K562 (cell line): ENCODE measurements around the gene VPS16. TPM values are rescaled to one million over a fixed set of nuclear protein-coding genes. Genes with fewer than 3 reads are reported as not detected.

Source experiments
- ARNT ChIP-seq, 2 experiments: fragments of 450-650 bp; IDR thresholded peaks; 2 replicates each; pipeline ENCODE4 v1.6.1; 2016; ENCODE audit warnings: mild to moderate bottlenecking in 1 of 2
- ATF7 ChIP-seq: fragments of 450-650 bp; IDR thresholded peaks from 2 replicates; pipeline ENCODE4 v1.7.1; 2014; ENCODE audit warnings: mild to moderate bottlenecking, moderate library complexity
- EGR1 ChIP-seq: fragments of 450-650 bp; conservative IDR thresholded peaks from 2 replicates; pipeline ENCODE4 v1.6.1; 2017; ENCODE audit warnings: mild to moderate bottlenecking
- ELF2 ChIP-seq: fragments of 250-450 bp; sonication (Bioruptor Pico); IDR thresholded peaks from 2 replicates; pipeline ENCODE4 v1.5.0; 2021; ENCODE audit warnings: mild to moderate bottlenecking
- FOXK1 ChIP-seq: sonication (generic); formaldehyde crosslinking; IDR thresholded peaks from 2 replicates; pipeline ENCODE4 v1.8.0; 2022; ENCODE audit warnings: missing genetic modification reagents, mild to moderate bottlenecking, borderline replicate concordance
- GABPA ChIP-seq: fragments of 200-800 bp; sonication (Bioruptor generic); conservative IDR thresholded peaks from 2 replicates; pipeline ENCODE4 v1.6.1; 2016; ENCODE audit warnings: low read depth, missing genetic modification characterization, missing compliant biosample characterization
- GABPB1 ChIP-seq: sonication (generic); formaldehyde crosslinking; IDR thresholded peaks from 2 replicates; pipeline ENCODE4 v1.8.0; 2022; ENCODE audit warnings: mild to moderate bottlenecking, missing genetic modification reagents
- HDAC8 ChIP-seq: fragments of 450-650 bp; IDR thresholded peaks from 2 replicates; pipeline ENCODE4 v1.6.1; 2016; ENCODE audit warnings: mild to moderate bottlenecking, missing genetic modification characterization, moderate library complexity, missing compliant biosample characterization
- HMG20A ChIP-seq: fragments of 450-650 bp; formaldehyde crosslinking; conservative IDR thresholded peaks from 2 replicates; pipeline ENCODE4 v1.4.0; 2020; ENCODE audit warnings: mild to moderate bottlenecking, mixed read lengths
- NONO ChIP-seq, 2 experiments: fragments of 200-400 bp in 1 of 2; fragments of 450-650 bp in 1 of 2; formaldehyde crosslinking in 1 of 2; IDR thresholded peaks; 2 replicates each; pipeline ENCODE4 v1.6.1; 2017; ENCODE audit warnings: low read depth in 2 of 2, mild to moderate bottlenecking in 2 of 2, moderate library complexity in 2 of 2, low read length in 1 of 2
- PURB ChIP-seq: sonication (generic); formaldehyde crosslinking; IDR thresholded peaks from 2 replicates; pipeline ENCODE4 v1.9.0; 2021; ENCODE audit warnings: low read depth, mild to moderate bottlenecking, missing genetic modification reagents
- RBFOX2 ChIP-seq: fragments of 200-400 bp; formaldehyde crosslinking; IDR thresholded peaks from 2 replicates; pipeline ENCODE4 v1.6.1; 2017; ENCODE audit warnings: low read depth, mild to moderate bottlenecking, low read length, moderate library complexity
- SMAD1 ChIP-seq: fragments of 150-350 bp; IDR thresholded peaks from 2 replicates; pipeline ENCODE4 v1.6.1; 2014; ENCODE audit warnings: low read length, low read depth; ENCODE audit not compliant: partially characterized antibody
- TBP ChIP-seq: optimal IDR thresholded peaks from 2 replicates; pipeline ENCODE3; 2011; ENCODE audit warnings: low read depth, low read length, improper control_type of control experiment
- ZBTB7A ChIP-seq: IDR thresholded peaks from 2 replicates; pipeline ENCODE4 v1.6.1; 2011; ENCODE audit warnings: low read depth, mild to moderate bottlenecking, low read length, moderate library complexity, borderline replicate concordance; ENCODE audit not compliant: control insufficient read depth
- ZNF41 ChIP-seq: fragments of 250-450 bp; sonication (Bioruptor Pico); conservative IDR thresholded peaks from 2 replicates; pipeline ENCODE4 v1.4.0; 2020; ENCODE audit warnings: mild to moderate bottlenecking
- ZNF583 ChIP-seq: fragments of 250-450 bp; sonication (Bioruptor Pico); IDR thresholded peaks from 2 replicates; pipeline ENCODE4 v1.4.0; 2020
- ZNF830 ChIP-seq: fragments of 250-450 bp; sonication (Bioruptor Pico); IDR thresholded peaks from 2 replicates; pipeline ENCODE4 v1.5.0; 2021; ENCODE audit warnings: mild to moderate bottlenecking
- polyA plus RNA-seq, 8 experiments: library from polyadenylated mRNA; depleted of rRNA in 4 of 8; stranded (reverse) in 5 of 8; unstranded in 3 of 8; fragments of >200 nt; fragmentation: Nextera tagmentation in 2 of 8; fragmentation: Illumina TruSeq in 1 of 8; extraction: Ambion mirVana in 2 of 8; extraction: Trizol in 1 of 8; gene quantifications; 2 replicates each; pipeline versions ENCODE4 v1.2.1 to v1.2.3, GENCODE V29; 2011 to 2014; ENCODE audit warnings: inconsistent platforms in 1 of 8, missing spikeins in 1 of 8
- total RNA-seq, 7 experiments: library from RNA; depleted of rRNA in 6 of 7; stranded (reverse); fragments of >200 nt in 6 of 7; fragmentation: Illumina TruSeq in 2 of 7; extraction: Trizol in 2 of 7; gene quantifications; 2 replicates each; pipeline versions ENCODE4 v1.2.1 to v1.2.3, GENCODE V29; 2011 to 2021; ENCODE audit warnings: low replicate concordance in 1 of 7
- TF ChIP-seq, protein P1 (sequence below): sonication (generic); formaldehyde crosslinking; IDR thresholded peaks from 2 replicates; pipeline ENCODE4 v1.8.0; 2022; ENCODE audit warnings: missing genetic modification reagents, mild to moderate bottlenecking, moderate library complexity, borderline replicate concordance
- TF ChIP-seq, protein P2 (sequence below): IDR thresholded peaks from 2 replicates; pipeline ENCODE4 v1.6.1; 2012; ENCODE audit warnings: low read depth, low read length, improper control_type of control experiment, borderline replicate concordance
- TF ChIP-seq, protein P3 (sequence below): sonication (generic); formaldehyde crosslinking; IDR thresholded peaks from 2 replicates; pipeline ENCODE4 v1.8.0; 2022; ENCODE audit warnings: mild to moderate bottlenecking, missing genetic modification reagents, borderline replicate concordance
- TF ChIP-seq, protein P4 (sequence below): fragments of 450-650 bp; IDR thresholded peaks from 2 replicates; pipeline ENCODE4 v1.6.1; 2016; ENCODE audit warnings: low read depth, mild to moderate bottlenecking, moderate library complexity

The VPS16 gene
- total and polyA plus RNA-seq, 9 of the 15 experiments (the other 6 are each of a cell fraction or from before 2014, with no cell fraction given), result 6.8 to 24.7 (median 14.0) TPM

DNA sequence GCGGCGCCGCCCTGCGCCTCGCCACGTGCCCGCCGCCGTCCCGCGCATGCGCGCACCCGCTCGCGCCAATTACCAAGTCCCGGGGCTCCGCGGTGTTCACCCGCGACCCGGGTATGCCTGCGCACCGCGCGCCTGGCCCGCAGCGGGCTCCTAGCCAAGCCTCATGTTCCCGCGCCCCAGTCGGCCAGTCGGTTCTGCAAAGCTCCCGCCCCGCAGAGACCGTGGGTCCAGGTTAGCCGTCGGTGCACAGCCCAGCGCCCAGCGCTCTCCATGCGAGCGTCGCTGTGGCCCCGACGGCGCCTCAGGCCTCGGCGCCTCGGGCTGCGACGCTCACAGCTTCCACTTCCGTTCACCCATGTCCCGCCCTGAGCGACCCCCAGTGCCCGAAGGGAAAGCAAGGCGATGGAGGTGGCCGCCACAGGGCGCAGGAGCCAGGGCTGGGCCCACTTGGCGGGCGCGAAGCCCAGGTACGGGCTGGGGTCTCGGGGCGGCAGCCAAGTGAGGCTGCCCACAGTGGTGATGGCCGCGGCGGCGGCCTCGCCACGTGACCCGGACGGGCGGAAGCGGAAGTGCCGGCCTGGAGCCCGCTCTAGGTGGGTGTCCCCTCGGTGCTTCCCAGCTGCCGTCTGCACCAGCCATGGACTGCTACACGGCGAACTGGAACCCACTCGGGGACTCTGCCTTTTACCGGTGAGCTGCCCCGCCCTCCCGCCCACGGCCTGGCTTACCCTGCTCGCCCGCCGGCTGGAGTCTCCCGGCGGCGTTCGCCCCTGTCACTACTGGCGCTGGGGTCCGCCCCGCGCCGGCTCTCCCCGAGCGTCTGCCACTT lies at the start of gene VPS16, which contains the start of gene PCED1A (continued):
- no peak for TF ChIP-seq ARNT (IDR thresholded peaks at IDR 0.05)
- TF ChIP-seq, protein P1, sequence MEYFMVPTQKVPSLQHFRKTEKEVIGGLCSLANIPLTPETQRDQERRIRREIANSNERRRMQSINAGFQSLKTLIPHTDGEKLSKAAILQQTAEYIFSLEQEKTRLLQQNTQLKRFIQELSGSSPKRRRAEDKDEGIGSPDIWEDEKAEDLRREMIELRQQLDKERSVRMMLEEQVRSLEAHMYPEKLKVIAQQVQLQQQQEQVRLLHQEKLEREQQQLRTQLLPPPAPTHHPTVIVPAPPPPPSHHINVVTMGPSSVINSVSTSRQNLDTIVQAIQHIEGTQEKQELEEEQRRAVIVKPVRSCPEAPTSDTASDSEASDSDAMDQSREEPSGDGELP (CRISPR knock-in tag), result peak; percentile 84; the same call in 1 of the 2 replicates
- no peak for TF ChIP-seq PURB (CRISPR knock-in tag)
- TF ChIP-seq, protein P2, sequence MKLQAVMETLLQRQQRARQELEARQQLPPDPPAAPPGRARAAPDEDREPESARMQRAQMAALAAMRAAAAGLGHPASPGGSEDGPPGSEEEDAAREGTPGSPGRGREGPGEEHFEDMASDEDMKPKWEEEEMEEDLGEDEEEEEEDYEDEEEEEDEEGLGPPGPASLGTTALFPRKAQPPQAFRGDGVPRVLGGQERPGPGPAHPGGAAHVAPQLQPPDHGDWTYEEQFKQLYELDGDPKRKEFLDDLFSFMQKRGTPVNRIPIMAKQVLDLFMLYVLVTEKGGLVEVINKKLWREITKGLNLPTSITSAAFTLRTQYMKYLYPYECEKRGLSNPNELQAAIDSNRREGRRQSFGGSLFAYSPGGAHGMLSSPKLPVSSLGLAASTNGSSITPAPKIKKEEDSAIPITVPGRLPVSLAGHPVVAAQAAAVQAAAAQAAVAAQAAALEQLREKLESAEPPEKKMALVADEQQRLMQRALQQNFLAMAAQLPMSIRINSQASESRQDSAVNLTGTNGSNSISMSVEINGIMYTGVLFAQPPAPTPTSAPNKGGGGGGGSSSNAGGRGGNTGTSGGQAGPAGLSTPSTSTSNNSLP, result no peak
- TF ChIP-seq ATF7, result no peak; the same call in 1 of the 2 replicates
- no peak for TF ChIP-seq FOXK1 (CRISPR knock-in tag)
- TF ChIP-seq ZNF41 (CRISPR knock-in tag), result 0 out of 2 replicates have a peak, but pooled peaks have one; percentile 10
- TF ChIP-seq TBP, result peak; percentile 30
- TF ChIP-seq ZNF583 (CRISPR knock-in tag), result 0 out of 2 replicates have a peak, but pooled peaks have one; percentile 32
- no peak for TF ChIP-seq HMG20A (CRISPR knock-in tag)
- TF ChIP-seq, protein P3, sequence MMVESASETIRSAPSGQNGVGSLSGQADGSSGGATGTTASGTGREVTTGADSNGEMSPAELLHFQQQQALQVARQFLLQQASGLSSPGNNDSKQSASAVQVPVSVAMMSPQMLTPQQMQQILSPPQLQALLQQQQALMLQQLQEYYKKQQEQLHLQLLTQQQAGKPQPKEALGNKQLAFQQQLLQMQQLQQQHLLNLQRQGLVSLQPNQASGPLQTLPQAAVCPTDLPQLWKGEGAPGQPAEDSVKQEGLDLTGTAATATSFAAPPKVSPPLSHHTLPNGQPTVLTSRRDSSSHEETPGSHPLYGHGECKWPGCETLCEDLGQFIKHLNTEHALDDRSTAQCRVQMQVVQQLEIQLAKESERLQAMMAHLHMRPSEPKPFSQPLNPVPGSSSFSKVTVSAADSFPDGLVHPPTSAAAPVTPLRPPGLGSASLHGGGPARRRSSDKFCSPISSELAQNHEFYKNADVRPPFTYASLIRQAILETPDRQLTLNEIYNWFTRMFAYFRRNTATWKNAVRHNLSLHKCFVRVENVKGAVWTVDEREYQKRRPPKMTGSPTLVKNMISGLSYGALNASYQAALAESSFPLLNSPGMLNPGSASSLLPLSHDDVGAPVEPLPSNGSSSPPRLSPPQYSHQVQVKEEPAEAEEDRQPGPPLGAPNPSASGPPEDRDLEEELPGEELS (CRISPR knock-in tag), result 0 out of 2 replicates have a peak, but pooled peaks have one; percentile 51
- TF ChIP-seq ZBTB7A, result no peak; the same call in 1 of the 2 replicates
- peak; percentile 97 for TF ChIP-seq GABPA (tag)
- TF ChIP-seq RBFOX2, result peak; percentile 84
- TF ChIP-seq ELF2 (CRISPR knock-in tag), result peak; percentile 95
- no peak for TF ChIP-seq SMAD1
- TF ChIP-seq EGR1, result no peak
- no peak for TF ChIP-seq HDAC8 (tag)
- no peak for TF ChIP-seq ZNF830 (CRISPR knock-in tag)
- TF ChIP-seq, protein P4, sequence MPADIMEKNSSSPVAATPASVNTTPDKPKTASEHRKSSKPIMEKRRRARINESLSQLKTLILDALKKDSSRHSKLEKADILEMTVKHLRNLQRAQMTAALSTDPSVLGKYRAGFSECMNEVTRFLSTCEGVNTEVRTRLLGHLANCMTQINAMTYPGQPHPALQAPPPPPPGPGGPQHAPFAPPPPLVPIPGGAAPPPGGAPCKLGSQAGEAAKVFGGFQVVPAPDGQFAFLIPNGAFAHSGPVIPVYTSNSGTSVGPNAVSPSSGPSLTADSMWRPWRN, result no peak
- TF ChIP-seq GABPB1 (CRISPR knock-in tag), result peak; percentile 98
- peak in 1 of 2 experiments; percentile 16; a peak in 1 of 4 replicates for TF ChIP-seq NONO (IDR thresholded peaks at IDR 0.05; ENCODE audit: low read depth in 2 of 2, low read length in 1 of 2)
